GM10847 (cell line): ENCODE measurements around the gene NRARP.

ENCODE experiments used
- POLR2A ChIP-seq: IDR thresholded peaks from 2 replicates; pipeline ENCODE4 v1.6.1; 2011; ENCODE audit not compliant: insufficient read length; ENCODE audit errors: extremely low read depth

The NRARP gene

DNA sequence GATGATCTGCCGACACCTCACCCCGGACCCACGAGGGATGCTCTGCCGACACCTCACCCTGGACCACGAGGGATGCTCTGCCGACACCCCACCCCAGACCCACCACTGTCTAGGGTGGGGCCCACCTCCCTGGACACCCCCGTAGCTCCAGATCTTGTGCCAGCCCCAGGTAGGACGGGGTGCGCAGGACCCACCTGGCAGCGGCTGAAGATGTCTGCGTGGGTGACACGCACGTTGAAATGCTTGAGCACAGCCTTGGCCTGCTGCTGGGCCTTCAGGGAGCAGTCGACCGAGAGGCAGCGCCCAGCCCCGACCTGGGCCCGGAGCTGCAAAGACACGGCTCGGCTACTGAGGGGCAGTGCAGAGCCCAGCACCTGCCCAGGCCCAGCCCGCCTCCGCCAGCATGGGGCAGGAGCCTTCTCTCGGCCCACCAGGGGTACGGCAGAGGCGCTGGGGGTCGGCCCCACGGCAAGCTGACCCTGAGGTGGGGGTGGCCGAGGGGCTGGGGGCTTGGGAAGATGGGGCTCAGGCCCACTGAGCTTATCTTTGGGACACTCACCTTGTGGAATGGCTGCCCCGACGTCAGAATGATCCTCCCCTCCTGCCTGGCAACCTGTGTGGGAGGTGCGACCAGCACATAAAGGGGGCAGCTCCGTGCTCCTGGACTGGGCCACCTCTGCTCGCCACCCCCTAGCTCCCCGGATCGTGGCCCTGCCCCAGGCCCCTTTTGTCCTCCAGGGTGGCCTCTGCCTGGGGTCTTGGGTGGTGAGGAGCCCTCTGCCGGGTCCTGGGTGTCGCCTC is 21.7 kb upstream of the NRARP start:
- no peak for TF ChIP-seq POLR2A

DNA sequence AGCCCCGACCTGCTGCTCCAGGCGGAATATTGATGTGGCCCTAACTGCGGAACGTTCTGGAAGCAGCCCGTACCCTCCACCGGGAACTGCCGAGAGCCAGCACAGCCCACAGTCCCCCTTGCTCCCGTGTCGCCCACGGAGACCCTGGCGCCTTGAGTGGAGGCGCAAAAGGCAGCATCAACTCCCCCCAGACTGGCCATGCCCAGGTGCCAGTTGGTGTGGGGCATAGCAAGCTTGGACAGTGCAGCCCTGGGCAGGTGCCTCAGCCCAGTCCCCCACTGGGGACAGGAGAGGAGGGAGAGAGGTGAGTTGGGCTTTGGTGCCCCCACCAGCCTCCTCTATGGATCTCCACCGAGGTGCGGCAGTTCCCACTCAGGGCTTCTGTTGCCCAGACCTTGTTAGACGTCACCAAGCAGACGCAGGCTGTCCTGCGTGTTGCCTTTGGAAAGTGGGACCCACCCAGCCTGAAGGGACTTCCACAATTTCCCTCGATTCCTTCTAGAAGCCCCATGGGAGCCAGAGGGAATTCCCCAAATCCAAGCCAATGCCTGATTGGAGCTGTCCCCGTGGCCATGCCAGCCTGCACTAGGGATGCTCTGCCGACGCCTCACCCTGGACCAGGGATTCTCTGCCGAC is 19.8 kb upstream of the NRARP start:
- TF ChIP-seq POLR2A = no peak

DNA sequence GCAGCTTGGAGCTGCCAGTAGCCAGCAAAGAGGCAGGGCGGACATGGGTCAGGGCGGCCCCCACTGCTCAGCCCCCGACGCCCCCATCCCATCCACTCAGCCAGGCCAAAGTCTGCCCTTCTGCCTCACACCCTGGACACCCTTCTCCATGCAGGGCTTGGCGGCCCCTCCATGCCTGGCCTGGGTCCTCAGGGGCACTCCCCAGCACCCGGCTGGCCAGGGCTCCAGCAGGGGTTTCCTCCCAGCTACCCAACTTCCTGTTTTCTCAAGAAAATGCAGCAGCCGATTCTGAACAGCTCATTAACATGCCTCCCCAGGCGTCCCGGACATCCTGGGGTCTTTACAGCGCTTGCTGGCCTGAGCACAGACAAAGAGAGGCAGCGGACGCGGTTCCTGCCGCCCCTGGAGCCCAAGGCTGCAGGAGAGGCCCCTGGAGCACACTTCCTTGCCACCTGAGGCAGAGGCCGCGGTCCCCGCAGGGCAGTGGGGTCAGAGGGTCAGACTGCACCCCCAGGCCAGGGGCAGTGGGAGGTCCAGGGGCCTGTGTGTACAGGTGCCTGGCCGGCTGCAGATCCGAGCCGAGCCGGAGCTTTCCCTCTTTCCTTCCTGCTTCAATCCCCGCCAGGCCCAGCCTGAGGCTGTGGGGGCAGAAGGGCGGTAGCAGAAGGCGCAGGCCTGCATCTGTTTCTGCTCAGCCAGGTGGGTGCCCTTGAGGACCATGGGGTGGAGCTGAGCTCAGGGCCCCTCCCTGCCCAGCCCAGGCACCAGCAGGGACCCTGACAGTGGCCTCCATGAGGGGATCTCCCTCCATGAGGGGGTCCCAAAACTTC is 18.7 kb upstream of the NRARP start:
- no peak for TF ChIP-seq POLR2A

DNA sequence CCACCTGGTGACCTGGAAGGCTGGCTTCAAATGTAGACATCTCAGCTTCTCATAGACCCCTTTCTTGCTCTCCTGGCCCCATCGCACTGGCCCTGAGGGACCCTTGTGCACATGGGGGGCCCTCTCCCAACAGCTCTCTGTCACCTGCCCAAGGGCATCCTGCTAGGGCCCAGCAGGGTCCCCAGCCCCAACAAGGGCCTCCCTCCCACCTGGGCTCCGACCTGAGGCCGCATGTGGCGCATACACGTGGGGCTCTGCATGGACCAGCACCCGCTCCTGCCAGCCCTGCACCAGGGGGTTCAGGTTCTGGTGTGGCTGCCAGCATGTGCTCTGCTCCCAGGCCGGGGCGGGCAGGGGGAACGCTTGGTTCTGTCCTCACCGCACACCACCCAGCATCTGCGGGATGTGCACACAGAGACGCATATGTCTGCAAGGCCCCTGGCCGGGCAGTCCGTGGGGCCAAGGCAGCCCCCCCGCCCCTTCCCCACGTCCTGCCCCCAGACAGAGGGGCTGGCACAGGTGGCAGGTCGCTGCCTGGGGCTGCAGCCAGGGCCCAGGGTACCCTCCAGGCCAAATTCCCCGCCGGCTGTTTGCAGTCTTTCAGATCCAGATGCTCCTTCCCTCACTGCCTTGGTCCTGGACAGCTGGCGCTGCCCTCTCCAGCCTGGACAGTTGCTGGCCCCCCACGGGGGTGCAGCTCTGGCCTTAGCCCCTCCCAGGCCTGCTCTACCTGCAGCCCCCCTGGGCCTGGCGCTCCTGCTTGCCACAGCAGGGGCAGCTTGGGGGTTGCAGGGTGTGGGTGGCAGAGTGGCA is 17.9 kb upstream of the NRARP start:
- TF ChIP-seq POLR2A = no peak

DNA sequence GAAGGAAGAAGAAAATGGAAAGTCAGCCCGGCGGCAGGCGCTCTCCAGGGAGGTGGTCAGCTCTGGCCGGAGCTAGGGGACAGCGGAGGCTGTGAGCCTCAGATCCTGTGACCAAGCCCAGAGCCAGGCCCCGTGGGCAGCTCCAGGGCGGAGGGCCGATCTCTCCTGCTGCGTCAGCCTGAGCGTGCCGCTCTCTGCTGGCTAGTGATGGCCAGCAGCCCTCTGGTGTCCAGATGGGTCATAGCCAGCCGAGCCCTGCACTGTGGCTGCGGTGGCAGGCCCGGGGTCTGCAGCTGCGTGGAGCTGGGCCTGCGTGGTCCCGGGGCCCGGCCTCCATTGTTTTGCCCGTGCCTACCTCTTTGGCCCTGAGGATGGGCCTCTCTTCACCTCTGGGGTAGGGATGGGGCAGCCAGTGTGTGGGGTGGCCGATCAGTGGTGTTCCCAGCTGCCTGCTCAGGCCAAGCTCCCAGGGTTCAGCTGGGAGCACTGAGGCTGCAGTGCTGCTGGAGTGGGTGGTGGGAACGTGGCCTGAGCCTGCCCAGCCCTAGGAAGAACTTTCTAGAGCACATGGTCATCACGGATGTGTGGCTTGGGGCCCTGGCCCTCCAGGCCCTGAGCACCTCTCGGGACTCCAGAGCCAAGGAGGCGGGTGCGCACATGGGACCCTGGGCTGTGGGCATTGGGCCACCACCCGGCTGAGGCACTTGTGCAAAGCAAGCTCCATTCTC is 17.1 kb upstream of the NRARP start:
- TF ChIP-seq POLR2A = no peak

DNA sequence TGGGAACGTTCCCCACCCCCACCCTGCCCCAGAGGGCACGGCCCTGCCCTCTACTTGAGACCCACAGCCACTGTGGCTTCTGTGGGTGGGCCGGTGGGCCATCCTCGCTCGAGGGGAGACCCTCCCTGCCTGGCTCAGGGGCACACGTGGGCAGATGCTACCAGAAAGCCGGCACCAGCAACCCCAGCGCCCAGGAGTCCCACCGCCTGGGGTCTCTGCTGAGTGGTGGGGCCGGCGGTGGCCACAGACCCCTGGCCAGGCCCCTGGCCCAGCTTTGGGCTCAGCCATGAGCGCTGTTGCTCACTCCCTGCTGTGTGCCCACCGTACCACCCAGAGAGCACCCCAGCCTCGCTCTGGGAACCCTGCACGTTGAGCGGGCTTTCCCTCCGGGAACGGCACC is 16.5 kb upstream of the NRARP start:
- no peak for TF ChIP-seq POLR2A

DNA sequence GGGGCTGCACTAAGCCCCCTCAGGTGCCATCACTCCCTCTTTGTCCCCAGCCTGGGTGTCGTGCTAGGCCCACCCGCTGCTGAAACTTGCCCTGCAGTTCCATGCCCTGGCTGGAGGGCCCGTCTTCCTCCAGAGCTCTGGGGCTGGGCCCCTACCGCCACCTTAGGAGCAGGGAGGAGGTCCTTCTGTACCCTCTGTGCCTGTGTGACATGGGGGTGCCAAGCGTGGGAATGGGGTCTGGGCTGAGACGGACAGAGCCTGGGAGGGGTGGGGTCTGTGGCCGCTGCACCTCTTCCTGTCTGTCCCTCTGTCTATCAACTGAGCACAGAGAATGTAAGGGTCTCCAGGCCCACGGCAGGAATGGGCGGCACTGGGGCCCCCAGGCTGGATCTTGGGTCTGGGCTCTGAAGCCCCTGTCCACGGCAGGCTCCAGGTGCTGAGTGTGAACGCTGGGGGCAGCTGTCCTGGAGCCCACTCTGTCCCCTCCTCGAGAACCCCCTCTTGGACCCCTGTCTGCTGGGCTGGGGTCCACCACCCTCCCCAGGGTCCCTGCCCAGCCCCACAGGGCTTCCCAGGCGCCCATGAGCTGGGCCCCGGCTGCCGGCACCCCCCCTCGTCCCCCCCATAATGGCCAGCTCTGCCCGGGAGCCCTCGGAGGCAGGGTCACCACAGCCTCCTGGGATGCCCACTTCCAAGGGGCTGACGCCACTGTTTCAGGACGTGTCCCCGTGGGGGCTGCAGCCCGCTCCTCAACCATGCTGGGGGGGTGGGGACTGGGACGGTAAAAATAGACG is 15.8 kb upstream of the NRARP start:
- TF ChIP-seq POLR2A = no peak

DNA sequence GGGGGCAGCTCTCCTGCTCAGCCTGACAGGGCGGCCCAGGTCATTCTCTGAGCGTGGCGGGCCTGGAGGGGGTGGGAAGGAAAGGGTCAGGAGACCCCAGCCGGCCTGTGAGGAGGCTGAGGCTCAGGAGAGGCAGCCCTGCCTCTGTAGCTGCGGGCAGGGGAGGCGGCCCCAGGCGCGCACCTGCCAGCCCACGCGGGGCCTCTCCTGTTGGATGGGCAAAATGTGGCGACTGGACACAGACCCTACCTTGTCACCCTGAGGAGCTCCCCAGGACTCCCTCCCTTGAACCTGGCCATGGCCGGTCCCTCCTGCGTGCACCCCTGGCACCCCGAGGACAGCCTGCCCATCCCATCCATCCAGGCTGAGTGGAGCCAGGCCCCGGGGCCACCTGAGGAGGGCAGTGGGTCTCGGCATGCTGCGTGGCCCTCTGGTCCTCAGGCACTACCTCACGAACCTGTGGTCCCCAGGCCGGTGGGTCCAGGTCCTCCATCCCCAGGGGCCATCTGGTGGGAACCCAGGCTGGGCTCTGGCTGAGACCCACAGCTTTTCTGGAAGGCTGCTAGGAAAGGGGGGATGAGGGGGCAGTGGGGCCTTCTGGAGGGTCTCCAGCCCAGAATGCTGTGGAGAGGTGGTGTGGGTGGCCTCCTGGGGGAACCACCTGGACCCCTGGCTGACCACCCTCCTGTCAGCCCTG is 15.1 kb upstream of the NRARP start:
- no peak for TF ChIP-seq POLR2A

DNA sequence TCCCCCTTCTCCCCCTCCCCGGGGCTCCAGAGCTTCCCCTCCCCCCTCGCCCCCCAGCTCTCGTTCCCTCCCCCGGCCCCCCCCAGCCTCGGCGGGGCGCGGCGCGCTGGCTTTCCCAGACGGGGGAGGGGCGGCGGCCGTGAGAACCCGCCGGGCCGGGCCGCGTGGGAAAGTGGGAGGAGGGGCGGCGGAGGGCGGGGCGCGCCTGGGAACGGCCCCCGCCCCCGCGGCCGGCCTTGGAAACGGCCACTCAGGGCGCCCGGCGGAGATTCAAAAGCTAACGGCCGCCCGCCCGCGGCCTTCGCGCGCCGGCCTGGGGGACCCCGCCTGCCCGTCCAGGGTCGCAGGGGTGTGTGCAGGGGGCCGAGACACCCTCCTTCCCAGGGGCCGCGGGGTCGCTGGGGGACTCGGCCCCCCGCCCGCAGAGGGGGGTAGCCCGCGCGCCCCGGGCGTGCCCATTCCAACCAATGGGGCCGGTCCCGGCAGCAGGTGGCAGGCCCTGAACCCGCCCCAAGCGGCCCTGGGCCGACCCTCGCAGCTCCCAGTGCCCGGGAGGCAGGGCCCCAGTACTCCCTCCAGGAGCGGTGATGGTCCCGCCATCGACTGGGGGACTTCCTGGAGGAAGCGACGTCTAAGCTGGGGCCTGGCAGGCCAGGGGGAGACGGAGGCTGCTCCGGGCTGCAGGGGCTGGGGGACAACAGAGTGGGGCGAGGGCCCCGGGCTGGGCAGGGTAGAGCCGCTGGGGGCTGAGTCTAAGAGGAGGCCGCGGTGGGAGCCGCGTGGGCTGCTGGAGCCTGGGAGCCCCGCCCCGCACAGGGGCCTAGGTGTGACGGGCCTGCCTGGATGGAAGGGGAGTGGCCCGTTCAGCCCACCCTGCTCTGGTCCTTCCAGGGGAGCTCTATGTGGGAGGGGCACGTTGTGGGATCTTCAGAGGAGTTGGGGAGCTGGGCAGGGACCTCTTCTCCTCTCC is 14.2 kb upstream of the NRARP start:
- TF ChIP-seq POLR2A = no peak

DNA sequence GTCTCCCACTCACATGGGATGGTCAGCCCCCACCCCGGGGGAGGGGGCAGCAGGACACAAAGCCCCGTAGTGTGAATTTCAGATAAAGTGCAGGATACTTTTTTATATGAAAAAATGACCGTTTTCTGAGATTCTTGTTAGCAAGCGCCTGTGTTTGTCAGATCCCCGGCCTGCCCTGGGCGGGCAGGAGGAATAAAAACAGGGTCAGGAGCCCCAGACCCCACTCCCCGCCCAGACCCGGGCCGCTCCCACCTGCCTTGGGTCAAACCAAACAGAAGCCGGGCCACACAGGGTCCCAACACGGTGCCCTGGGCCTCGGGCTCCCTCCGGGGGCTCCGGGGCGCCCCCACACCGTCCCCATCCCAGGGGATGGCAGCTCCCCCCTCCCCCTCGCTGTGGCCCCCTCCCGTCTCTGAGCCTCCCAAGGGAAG is 13.5 kb upstream of the NRARP start:
- no peak for TF ChIP-seq POLR2A

DNA sequence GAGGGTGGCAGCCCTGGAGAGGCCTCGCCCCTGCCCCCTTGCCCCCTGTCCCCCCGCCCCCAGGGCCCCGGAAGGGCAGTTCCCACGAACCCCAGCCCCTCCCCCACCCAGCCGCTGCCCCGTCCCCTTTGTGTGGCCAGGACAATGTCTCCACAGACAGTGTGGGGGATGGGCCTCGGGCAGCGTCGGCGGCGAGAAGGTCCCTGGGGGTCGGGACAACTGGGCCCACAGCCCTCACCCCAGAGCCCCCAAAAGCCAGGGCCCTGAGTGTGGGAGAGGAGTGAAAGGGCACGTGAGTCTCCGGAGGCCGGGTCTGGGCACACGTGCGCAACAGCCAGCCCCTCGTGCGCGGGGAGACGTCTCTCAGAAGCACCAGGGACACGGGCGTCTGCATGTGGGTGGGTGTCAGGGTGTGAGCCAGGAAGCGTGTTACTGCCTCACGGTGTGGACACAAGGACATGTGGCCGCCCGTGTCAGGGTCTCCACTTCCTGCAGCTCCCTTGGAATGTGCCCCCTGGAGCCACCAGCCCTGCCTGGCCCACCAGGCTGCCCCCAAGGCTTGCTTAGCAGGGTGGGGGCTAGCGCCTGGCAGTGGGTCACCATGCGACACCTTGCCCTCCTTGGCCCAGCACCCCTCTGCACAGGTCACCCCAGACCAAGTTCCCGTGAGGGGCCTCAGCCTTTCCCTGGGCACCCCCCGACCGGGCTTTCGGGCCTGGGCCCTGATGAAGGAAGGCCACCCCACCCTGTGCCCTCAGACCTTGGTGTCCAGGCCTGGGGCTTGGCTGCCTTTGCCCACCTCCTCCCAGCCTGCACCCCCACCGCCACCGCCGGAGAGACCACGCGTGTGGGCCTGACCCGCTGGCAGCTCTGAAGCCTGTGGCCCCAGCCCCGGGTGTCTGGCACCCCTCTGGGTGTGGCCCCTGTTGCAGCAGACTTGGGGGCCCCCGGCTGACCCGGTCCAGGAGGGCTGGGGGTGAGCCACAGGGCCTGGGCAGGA is 12.8 kb upstream of the NRARP start:
- no peak for TF ChIP-seq POLR2A
